Neural cell (in vitro differentiated cells): ENCODE measurements around the gene IQCM. TPM values are rescaled to one million over a fixed set of nuclear protein-coding genes. Genes with fewer than 3 reads are reported as not detected.

Experiments used
- H2AFZ ChIP-seq: fragments of 200-600, 300-800 bp; sonication (generic), shearing (Covaris generic); 2 replicates; pipeline ENCODE4 v1.6.0; 2014; ENCODE audit warnings: low read depth, mild to moderate bottlenecking, antibody characterized with exemption, low read length, moderate library complexity
- H3F3A ChIP-seq: fragments of 200-600 bp; shearing (Covaris generic); 2 replicates; pipeline ENCODE4 v1.6.1; 2016; ENCODE audit warnings: mild to moderate bottlenecking, moderate library complexity, mixed read lengths, antibody characterized with exemption, low read length; ENCODE audit not compliant: insufficient read depth, poor library complexity, severe bottlenecking
- H3K27ac ChIP-seq: fragments of 200-600, 300-800 bp; sonication (generic), shearing (Covaris generic); 2 replicates; pipeline ENCODE4 v1.5.1; 2014; ENCODE audit warnings: mild to moderate bottlenecking, low read length, moderate library complexity
- H3K27me3 ChIP-seq: fragments of 300-800, 200-600 bp; sonication (generic), shearing (Covaris generic); 2 replicates; pipeline ENCODE4 v1.6.0; 2014; ENCODE audit warnings: mild to moderate bottlenecking, low read depth, low read length, moderate library complexity; ENCODE audit not compliant: insufficient read depth
- H3K36me3 ChIP-seq: fragments of 300-800, 200-600 bp; sonication (generic), shearing (Covaris generic); 2 replicates; pipeline ENCODE4 v1.5.1; 2014; ENCODE audit warnings: mild to moderate bottlenecking, antibody characterized with exemption, low read length, moderate library complexity; ENCODE audit not compliant: insufficient read depth
- H3K4me2 ChIP-seq: fragments of 300-800, 200-600 bp; sonication (generic), shearing (Covaris generic); 2 replicates; pipeline ENCODE4 v1.6.0; 2014; ENCODE audit warnings: mild to moderate bottlenecking, low read length
- H3K4me3 ChIP-seq: fragments of 300-800, 200-600 bp; sonication (generic), shearing (Covaris generic); 2 replicates; pipeline ENCODE4 v1.5.1; 2014; ENCODE audit warnings: mild to moderate bottlenecking, low read length, moderate library complexity
- H3K79me2 ChIP-seq: fragments of 200-600 bp; shearing (Covaris generic); replicated peaks from 2 replicates; pipeline ENCODE4 v1.6.0; 2014; ENCODE audit warnings: mild to moderate bottlenecking, low read length, moderate library complexity; ENCODE audit not compliant: insufficient read depth
- H3K9ac ChIP-seq: fragments of 300-800, 200-600 bp; sonication (generic), shearing (Covaris generic); 2 replicates; pipeline ENCODE4 v1.6.1; 2016; ENCODE audit warnings: mild to moderate bottlenecking, low read length, mixed read lengths
- H3K9me2 ChIP-seq: fragments of 200-600 bp; shearing (Covaris generic); 2 replicates; pipeline ENCODE4 v1.6.1; 2016; ENCODE audit warnings: mild to moderate bottlenecking, low read length, mixed read lengths; ENCODE audit not compliant: insufficient read depth
- H3K9me3 ChIP-seq: fragments of 200-600, 300-800 bp; sonication (generic), shearing (Covaris generic); 2 replicates; pipeline ENCODE4 v1.6.1; 2016; ENCODE audit warnings: mild to moderate bottlenecking, mixed run types, low read length, moderate library complexity, mixed read lengths
- H4K20me1 ChIP-seq: fragments of 200-600 bp; shearing (Covaris generic); 2 replicates; pipeline ENCODE4 v1.6.1; 2016; ENCODE audit warnings: mild to moderate bottlenecking, mixed run types; ENCODE audit not compliant: insufficient read depth
- CTCF ChIP-seq: fragments of 450-650 bp; IDR thresholded peaks from 2 replicates; pipeline ENCODE4 v1.5.1; 2014; ENCODE audit warnings: antibody characterized with exemption, mild to moderate bottlenecking, moderate library complexity; ENCODE audit not compliant: poor library complexity, severe bottlenecking
- EP300 ChIP-seq: fragments of 450-650 bp; conservative IDR thresholded peaks from 2 replicates; pipeline ENCODE4 v1.6.1; 2014; ENCODE audit warnings: antibody characterized with exemption, mild to moderate bottlenecking, moderate library complexity; ENCODE audit not compliant: poor library complexity, severe bottlenecking
- EZH2 ChIP-seq: fragments of 200-600, 300-800 bp; shearing (Covaris generic), sonication (generic); IDR thresholded peaks from 2 replicates; pipeline ENCODE4 v1.6.1; 2014; ENCODE audit warnings: antibody characterized with exemption, low read length, borderline replicate concordance, mild to moderate bottlenecking; ENCODE audit not compliant: insufficient read depth, poor library complexity, severe bottlenecking
- MXI1 ChIP-seq: fragments of 450-650 bp; conservative IDR thresholded peaks from 2 replicates; pipeline ENCODE4 v1.6.1; 2014; ENCODE audit warnings: antibody characterized with exemption, mild to moderate bottlenecking; ENCODE audit not compliant: poor library complexity, severe bottlenecking
- POLR2AphosphoS5 ChIP-seq: IDR thresholded peaks from 2 replicates; pipeline ENCODE4 v1.6.1; 2012
- RAD21 ChIP-seq: fragments of 450-650 bp; conservative IDR thresholded peaks from 2 replicates; pipeline ENCODE4 v1.6.1; 2014; ENCODE audit warnings: antibody characterized with exemption, mild to moderate bottlenecking, moderate library complexity
- REST ChIP-seq: IDR thresholded peaks from 2 replicates; pipeline ENCODE4 v1.6.1; 2012; ENCODE audit warnings: borderline replicate concordance
- SMC3 ChIP-seq: fragments of 450-650 bp; conservative IDR thresholded peaks from 2 replicates; pipeline ENCODE4 v1.6.1; 2014; ENCODE audit warnings: antibody characterized with exemption, mild to moderate bottlenecking, moderate library complexity; ENCODE audit not compliant: poor library complexity
- TAF1 ChIP-seq: IDR thresholded peaks from 2 replicates; pipeline ENCODE4 v1.6.1; 2012; ENCODE audit warnings: low read depth
- polyA plus RNA-seq: library from polyadenylated mRNA; depleted of rRNA; stranded (reverse); fragments of >200 nt; gene quantifications from 2 replicates; pipeline ENCODE4 v1.2.3, GENCODE V29; 2014

The IQCM gene
- polyA plus RNA-seq, 1 donor from 2014 or later, result not detected

GRCh38 chr4:149749784-149750183 is 65.9 kb downstream of the IQCM start:
- no peak overlapping the region for H3K4me2 ChIP-seq
- no peaks in the 10 kb centered on the region for H3K9me3 ChIP-seq
- H3K27me3 ChIP-seq, result no peaks in the 10 kb centered on the region
- H2AFZ ChIP-seq, result no peak overlapping the region
- TF ChIP-seq POLR2AphosphoS5, result no peak
- no peak for TF ChIP-seq MXI1
- TF ChIP-seq REST, result no peak
- TF ChIP-seq SMC3, result no peak
- no peak for TF ChIP-seq EP300
- no peak for TF ChIP-seq CTCF
- TF ChIP-seq RAD21, result no peak
- TF ChIP-seq TAF1, result no peak
- no peak for TF ChIP-seq EZH2
- no peaks in the 10 kb centered on the region for H4K20me1 ChIP-seq
- H3K36me3 ChIP-seq, result no peaks in the 10 kb centered on the region
- H3K9me2 ChIP-seq, result no peaks in the 10 kb centered on the region
- no peak overlapping the region for H3K4me3 ChIP-seq
- no peak overlapping the region for H3K9ac ChIP-seq
- no peaks in the 10 kb centered on the region for H3F3A ChIP-seq
- no peak overlapping the region for H3K27ac ChIP-seq
- no peaks in the 10 kb centered on the region for H3K79me2 ChIP-seq

GRCh38 chr4:149747646-149748045 is 68.0 kb downstream of the IQCM start:
- H3K27ac ChIP-seq, result no peak overlapping the region
- no peaks in the 10 kb centered on the region for H3K9me3 ChIP-seq
- H3K4me3 ChIP-seq, result no peak overlapping the region
- TF ChIP-seq REST (no peak), EZH2 (no peak), EP300 (no peak), MXI1 (no peak), CTCF (no peak), RAD21 (no peak), SMC3 (no peak), POLR2AphosphoS5 (no peak), TAF1 (no peak)
- H4K20me1 ChIP-seq, result no peaks in the 10 kb centered on the region
- no peaks in the 10 kb centered on the region for H3K79me2 ChIP-seq
- H3K9me2 ChIP-seq, result no peaks in the 10 kb centered on the region
- H3K27me3 ChIP-seq, result no peaks in the 10 kb centered on the region
- no peak overlapping the region for H2AFZ ChIP-seq
- H3K36me3 ChIP-seq, result no peaks in the 10 kb centered on the region
- no peaks in the 10 kb centered on the region for H3F3A ChIP-seq
- H3K9ac ChIP-seq, result no peak overlapping the region
- H3K4me2 ChIP-seq, result no peak overlapping the region
